ENCODE measurements around the gene MINK1.

DNA sequence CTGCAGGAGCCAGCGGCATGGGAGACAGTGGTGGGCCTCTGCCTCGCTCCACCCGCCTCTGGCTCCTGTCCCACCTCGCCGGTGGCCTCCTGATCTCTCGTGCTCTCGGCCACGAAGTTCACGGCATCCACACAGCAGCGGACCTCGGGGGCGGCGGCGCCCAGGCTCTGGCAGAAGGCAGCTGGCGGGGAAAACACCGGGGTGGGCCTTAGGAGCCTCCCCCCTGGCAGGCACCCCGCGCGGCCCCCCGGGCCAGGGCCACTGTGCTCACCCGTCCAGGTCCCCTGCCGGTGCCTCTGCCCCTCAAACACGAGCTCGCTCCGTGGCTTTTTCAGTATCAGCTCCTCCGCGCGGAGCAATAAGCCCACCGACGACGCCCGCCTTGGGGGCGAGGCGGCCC lies 65.8 kb downstream of the MINK1 start:
- TF ChIP-seq, protein P1, sequence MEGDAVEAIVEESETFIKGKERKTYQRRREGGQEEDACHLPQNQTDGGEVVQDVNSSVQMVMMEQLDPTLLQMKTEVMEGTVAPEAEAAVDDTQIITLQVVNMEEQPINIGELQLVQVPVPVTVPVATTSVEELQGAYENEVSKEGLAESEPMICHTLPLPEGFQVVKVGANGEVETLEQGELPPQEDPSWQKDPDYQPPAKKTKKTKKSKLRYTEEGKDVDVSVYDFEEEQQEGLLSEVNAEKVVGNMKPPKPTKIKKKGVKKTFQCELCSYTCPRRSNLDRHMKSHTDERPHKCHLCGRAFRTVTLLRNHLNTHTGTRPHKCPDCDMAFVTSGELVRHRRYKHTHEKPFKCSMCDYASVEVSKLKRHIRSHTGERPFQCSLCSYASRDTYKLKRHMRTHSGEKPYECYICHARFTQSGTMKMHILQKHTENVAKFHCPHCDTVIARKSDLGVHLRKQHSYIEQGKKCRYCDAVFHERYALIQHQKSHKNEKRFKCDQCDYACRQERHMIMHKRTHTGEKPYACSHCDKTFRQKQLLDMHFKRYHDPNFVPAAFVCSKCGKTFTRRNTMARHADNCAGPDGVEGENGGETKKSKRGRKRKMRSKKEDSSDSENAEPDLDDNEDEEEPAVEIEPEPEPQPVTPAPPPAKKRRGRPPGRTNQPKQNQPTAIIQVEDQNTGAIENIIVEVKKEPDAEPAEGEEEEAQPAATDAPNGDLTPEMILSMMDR (IDR thresholded peaks at IDR 0.05) = no peak
- TF ChIP-seq ZFX (IDR thresholded peaks at IDR 0.05; ENCODE audit: borderline replicate concordance) = no peak

Data from 22Rv1 (cell line).